ENCODE results near the gene VSIG10L. TPM values are rescaled to one million over a fixed set of nuclear protein-coding genes. Genes with fewer than 3 reads are reported as not detected.
A peak's percentile ranks its signal among the peaks of the same experiment; 100 is the strongest.

Gene VSIG10L
- total RNA-seq, 1 experiment from 2014 or later, result 0.58 TPM

- BruUV-seq (replicated peaks), result no TSS peak
- peaks cover 11% of the 10 kb centered on the region for H3K4me1 Mint-ChIP-seq (ENCODE audit: insufficient read depth, unreplicated experiment)
- intact Hi-C loops (cut with micrococcal nuclease), result loop anchor here (1.0 to 2.0 kb wide), 5 partner anchors 27 to 444 kb away; partner anchors contain the start of gene ETFB
- TF ChIP-seq, protein P1, sequence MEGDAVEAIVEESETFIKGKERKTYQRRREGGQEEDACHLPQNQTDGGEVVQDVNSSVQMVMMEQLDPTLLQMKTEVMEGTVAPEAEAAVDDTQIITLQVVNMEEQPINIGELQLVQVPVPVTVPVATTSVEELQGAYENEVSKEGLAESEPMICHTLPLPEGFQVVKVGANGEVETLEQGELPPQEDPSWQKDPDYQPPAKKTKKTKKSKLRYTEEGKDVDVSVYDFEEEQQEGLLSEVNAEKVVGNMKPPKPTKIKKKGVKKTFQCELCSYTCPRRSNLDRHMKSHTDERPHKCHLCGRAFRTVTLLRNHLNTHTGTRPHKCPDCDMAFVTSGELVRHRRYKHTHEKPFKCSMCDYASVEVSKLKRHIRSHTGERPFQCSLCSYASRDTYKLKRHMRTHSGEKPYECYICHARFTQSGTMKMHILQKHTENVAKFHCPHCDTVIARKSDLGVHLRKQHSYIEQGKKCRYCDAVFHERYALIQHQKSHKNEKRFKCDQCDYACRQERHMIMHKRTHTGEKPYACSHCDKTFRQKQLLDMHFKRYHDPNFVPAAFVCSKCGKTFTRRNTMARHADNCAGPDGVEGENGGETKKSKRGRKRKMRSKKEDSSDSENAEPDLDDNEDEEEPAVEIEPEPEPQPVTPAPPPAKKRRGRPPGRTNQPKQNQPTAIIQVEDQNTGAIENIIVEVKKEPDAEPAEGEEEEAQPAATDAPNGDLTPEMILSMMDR (IDR thresholded peaks at IDR 0.05; ENCODE audit: unreplicated experiment), result no peak
- ChIA-PET POLR2A (interaction anchor here (0.6 to 3.1 kb wide), 10 partner anchors 11 to 931 kb away, joined by 3 to 20 read pairs (median 4); partner anchors contain the start of genes ETFB, SIGLEC10 and ZNF175), CTCF (interaction anchor here (0.7 to 2.6 kb wide), 8 partner anchors 20 to 324 kb away, joined by 3 to 18 read pairs (median 6); partner anchors contain the start of gene ETFB)
- peaks cover 11% of the 10 kb centered on the region for H3K9me3 Mint-ChIP-seq (ENCODE audit: unreplicated experiment)
- no peak for DNase-seq (ENCODE audit: unreplicated experiment)
- no peaks in the 10 kb centered on the region for H3K36me3 Mint-ChIP-seq (ENCODE audit: insufficient read depth, unreplicated experiment)
- no peaks in the 10 kb centered on the region for H3K27me3 Mint-ChIP-seq (ENCODE audit: insufficient read depth, unreplicated experiment)
- H3K4me3 Mint-ChIP-seq (ENCODE audit: unreplicated experiment), result peak overlapping the region; percentile 76
- H3K27ac Mint-ChIP-seq (ENCODE audit: low read depth, unreplicated experiment), result peak overlapping the region; percentile 33
These were observed 2.6 kb downstream of the VSIG10L start for GRCh38 chr19:51339313-51339686.

DNA sequence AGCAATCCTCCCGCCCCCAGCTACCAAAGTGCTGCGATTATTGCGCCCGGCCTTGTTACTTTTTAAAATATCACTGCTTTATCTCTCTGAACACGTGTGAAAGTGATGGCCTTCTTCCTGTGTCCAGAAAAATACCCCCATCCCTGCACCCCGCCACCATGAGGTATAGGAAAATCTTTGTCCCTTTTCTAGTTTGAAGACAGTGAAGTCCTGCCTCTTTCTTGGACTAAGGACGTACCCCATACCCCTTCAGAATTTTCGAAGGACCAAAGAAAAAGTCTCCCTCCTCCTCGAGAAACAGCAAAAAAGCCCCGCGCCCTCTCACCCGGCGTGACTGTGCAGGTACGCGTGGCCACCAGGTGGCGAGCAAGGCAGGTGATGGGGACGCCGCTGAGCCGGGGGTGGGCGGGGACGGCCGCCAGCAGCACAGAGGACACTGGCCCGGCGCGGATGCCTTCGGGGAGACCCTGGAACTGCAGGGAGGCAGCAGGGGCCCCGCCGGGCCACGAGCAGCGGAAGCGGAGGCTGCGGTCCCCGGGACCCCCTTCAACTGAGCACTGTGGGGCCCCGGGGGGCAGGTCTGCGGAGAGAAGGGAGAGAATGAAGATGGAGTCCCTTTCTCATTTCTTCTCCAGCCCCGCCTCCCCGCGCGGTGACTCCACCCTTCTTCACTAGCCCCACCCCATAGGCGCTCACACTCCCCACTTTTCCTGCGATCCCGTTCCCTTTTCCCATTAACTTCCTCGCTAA, 3.2 kb downstream of the VSIG10L start:
- TF ChIP-seq, protein P1 (IDR thresholded peaks at IDR 0.05; ENCODE audit: unreplicated experiment), result peak; percentile 86

DNA sequence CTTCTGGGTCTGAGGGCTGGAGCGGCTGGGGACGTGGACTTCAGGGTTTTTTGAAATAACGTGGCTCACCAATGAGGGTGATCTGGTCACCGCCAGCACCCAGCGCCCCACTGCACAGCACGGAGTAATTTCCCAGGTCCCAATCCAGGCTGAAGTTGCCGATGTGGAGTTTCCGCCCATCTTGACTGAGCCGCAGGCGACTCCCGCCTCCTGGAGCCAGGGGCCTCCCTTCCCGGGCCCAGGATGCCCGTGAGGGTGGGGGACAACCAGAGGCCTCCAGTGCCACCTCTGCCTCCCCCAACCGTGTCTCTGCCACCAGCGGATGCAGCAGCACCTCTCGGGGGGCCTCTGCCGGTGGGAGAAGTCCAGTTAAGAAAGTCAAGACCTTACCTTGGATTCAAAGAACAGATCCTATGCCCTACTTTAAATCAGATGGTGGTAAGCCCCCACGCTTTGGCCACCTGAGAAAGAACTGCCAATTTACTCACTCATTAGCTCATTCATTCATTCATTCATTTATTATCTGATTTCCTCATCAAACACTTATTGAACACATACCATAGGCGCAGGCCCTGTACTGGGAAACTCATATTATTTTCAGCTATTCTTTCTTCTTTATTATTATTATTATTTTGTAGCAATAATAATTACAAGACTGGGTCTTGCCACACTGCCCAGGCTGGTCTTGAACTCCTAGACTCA, 3.9 kb downstream of the VSIG10L start:
- no peak for DNase-seq (ENCODE audit: unreplicated experiment)
- Mint-ChIP-seq H3K9me3 (ENCODE audit: unreplicated experiment) (peaks cover 15% of the 10 kb centered on the region), H3K27ac (ENCODE audit: low read depth, unreplicated experiment) (no peak overlapping the region), H3K27me3 (ENCODE audit: insufficient read depth, unreplicated experiment) (no peaks in the 10 kb centered on the region), H3K36me3 (ENCODE audit: insufficient read depth, unreplicated experiment) (no peaks in the 10 kb centered on the region), H3K4me1 (ENCODE audit: insufficient read depth, unreplicated experiment) (peaks cover 11% of the 10 kb centered on the region), H3K4me3 (ENCODE audit: unreplicated experiment) (peak overlapping the region; percentile 76)
- TF ChIP-seq, protein P1 (IDR thresholded peaks at IDR 0.05; ENCODE audit: unreplicated experiment), result no peak
- CTCF ChIA-PET, result interaction anchor here (0.5 to 2.2 kb wide), 23 partner anchors 10 to 447 kb away, joined by 3 to 15 read pairs (median 4); no protein-coding TSS in a partner anchor
- BruUV-seq (replicated peaks), result no TSS peak
- POLR2A ChIA-PET, result interaction anchor here (0.6 to 2.5 kb wide), 3 partner anchors 28 to 439 kb away, joined by 3 to 11 read pairs (median 3); partner anchors contain the start of gene ETFB
- intact Hi-C loops (cut with micrococcal nuclease), result loop anchor here (1.0 to 2.0 kb wide), 2 partner anchors 61 to 135 kb away; no protein-coding TSS in a partner anchor

More for the DNA sequence above, 3.2 kb downstream of the VSIG10L start:
- DNase-seq (ENCODE audit: unreplicated experiment), result peak; percentile 83
- CTCF ChIA-PET, result interaction anchor here (0.6 to 2.6 kb wide), 24 partner anchors 11 to 323 kb away, joined by 3 to 18 read pairs (median 4); partner anchors contain the start of gene ETFB
- Mint-ChIP-seq H3K9me3 (ENCODE audit: unreplicated experiment) (peaks cover 15% of the 10 kb centered on the region), H3K4me3 (ENCODE audit: unreplicated experiment) (peak overlapping the region; percentile 76), H3K4me1 (ENCODE audit: insufficient read depth, unreplicated experiment) (peaks cover 11% of the 10 kb centered on the region), H3K27me3 (ENCODE audit: insufficient read depth, unreplicated experiment) (no peaks in the 10 kb centered on the region), H3K27ac (ENCODE audit: low read depth, unreplicated experiment) (peak overlapping the region; percentile 33), H3K36me3 (ENCODE audit: insufficient read depth, unreplicated experiment) (no peaks in the 10 kb centered on the region)
- POLR2A ChIA-PET, result interaction anchor here (0.7 to 3.1 kb wide), 7 partner anchors 11 to 232 kb away, joined by 3 to 20 read pairs (median 4); partner anchors contain the start of genes ETFB, SIGLEC10 and ZNF175
- BruUV-seq (replicated peaks), result no TSS peak
- intact Hi-C loops (cut with micrococcal nuclease), result loop anchor here (1.0 to 2.0 kb wide), 6 partner anchors 28 to 445 kb away; partner anchors contain the start of gene ETFB
